GM12878 (cell line): ENCODE data around the gene NAV3.

Experiments used
- ATF7 ChIP-seq: fragments of 450-650 bp; IDR thresholded peaks from 2 replicates; pipeline ENCODE4 v1.6.1; 2016; ENCODE audit warnings: low read depth, mild to moderate bottlenecking
- BACH1 ChIP-seq: fragments of 450-650 bp; IDR thresholded peaks from 2 replicates; pipeline ENCODE4 v1.6.1; 2017; ENCODE audit warnings: mild to moderate bottlenecking, borderline replicate concordance
- EP300 ChIP-seq, 2 experiments: fragments of 150-350 bp in 1 of 2; IDR thresholded peaks; 2 replicates each; pipeline ENCODE4 v1.6.1; 2011 to 2012; ENCODE audit warnings: low read depth in 2 of 2, low read length in 2 of 2, borderline replicate concordance in 1 of 2, improper control_type of control experiment in 1 of 2, inconsistent platforms in 1 of 2; ENCODE audit not compliant: control insufficient read depth in 1 of 2
- ETV6 ChIP-seq, 2 experiments: fragments of 450-650 bp in 1 of 2; IDR thresholded peaks in 1 of 2; conservative IDR thresholded peaks in 1 of 2; 2 replicates each; pipeline ENCODE4 v1.6.1; 2014; ENCODE audit warnings: antibody characterized with exemption in 1 of 2, borderline replicate concordance in 1 of 2, low read depth in 1 of 2, mild to moderate bottlenecking in 1 of 2, moderate library complexity in 1 of 2
- GABPA ChIP-seq: IDR thresholded peaks from 2 replicates; pipeline ENCODE4 v1.6.1; 2014; ENCODE audit warnings: antibody characterized with exemption, low read depth, mild to moderate bottlenecking, inconsistent platforms
- RCOR1 ChIP-seq: conservative IDR thresholded peaks from 2 replicates; pipeline ENCODE4 v1.6.1; 2012; ENCODE audit warnings: low read depth, low read length, improper control_type of control experiment
- RFX5 ChIP-seq: IDR thresholded peaks from 2 replicates; pipeline ENCODE4 v1.6.1; 2011; ENCODE audit warnings: low read depth, low read length, improper control_type of control experiment
- SP1 ChIP-seq: IDR thresholded peaks from one replicate; pipeline ENCODE4 v1.6.1; 2011; ENCODE audit warnings: low read depth, low read length
- SPI1 ChIP-seq: IDR thresholded peaks from 2 replicates; pipeline ENCODE4 v1.6.1; 2011; ENCODE audit warnings: low read depth, mild to moderate bottlenecking, low read length, moderate library complexity, borderline replicate concordance; ENCODE audit not compliant: insufficient read depth
- SRF ChIP-seq, 2 experiments: IDR thresholded peaks; 2 replicates each; pipeline ENCODE4 v1.6.1; 2011; ENCODE audit warnings: low read depth in 2 of 2, low read length in 2 of 2, mild to moderate bottlenecking in 1 of 2, moderate library complexity in 1 of 2
- TAF1 ChIP-seq: IDR thresholded peaks from 2 replicates; pipeline ENCODE4 v1.6.1; 2011; ENCODE audit warnings: mild to moderate bottlenecking, low read depth, low read length, borderline replicate concordance
- ZNF622 ChIP-seq: fragments of 450-650 bp; IDR thresholded peaks from 2 replicates; pipeline ENCODE4 v1.6.1; 2017; ENCODE audit warnings: mild to moderate bottlenecking, inconsistent platforms
- TF ChIP-seq, protein P1 (sequence below), 3 experiments: IDR thresholded peaks in 2 of 3; conservative IDR thresholded peaks in 1 of 3; 2 replicates each; pipeline ENCODE4 v1.5.1; 2011; ENCODE audit warnings: low read depth in 3 of 3, low read length in 3 of 3, mild to moderate bottlenecking in 3 of 3, control low read depth in 2 of 3, moderate library complexity in 2 of 3, inconsistent platforms in 1 of 3, mixed read lengths in 1 of 3; ENCODE audit not compliant: control insufficient read depth in 2 of 3, insufficient read depth in 1 of 3; ENCODE audit errors: extremely low read depth in 1 of 3
- TF ChIP-seq, protein P2 (sequence below): fragments of 450-650 bp; IDR thresholded peaks from 2 replicates; pipeline ENCODE4 v1.6.1; 2017; ENCODE audit warnings: antibody characterized with exemption, mild to moderate bottlenecking, moderate library complexity

DNA sequence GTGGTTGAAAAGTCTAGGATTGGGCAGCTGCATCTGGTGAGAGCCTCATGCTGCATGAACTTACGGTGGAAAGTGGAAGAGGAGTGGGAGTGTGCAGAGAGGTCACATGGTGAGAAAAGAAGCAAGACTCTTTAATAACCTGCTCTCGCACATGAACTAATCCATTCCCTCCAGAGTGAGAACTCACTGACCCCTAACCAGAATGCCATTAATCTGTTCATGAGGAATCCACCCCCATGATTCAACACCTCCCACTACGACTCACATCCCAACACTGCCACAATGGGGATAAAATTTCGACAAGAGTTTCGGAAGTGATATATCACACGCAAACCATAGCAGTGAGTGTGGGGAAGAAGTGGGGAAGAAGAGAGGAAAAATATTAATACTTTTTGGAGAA lies 377.4 kb downstream of the NAV3 start:
- no peak for TF ChIP-seq TAF1
- TF ChIP-seq ETV6 (conservative IDR thresholded peaks at IDR 0.05 in 1 of 2, IDR thresholded peaks at IDR 0.05 in 1 of 2; ENCODE audit: borderline replicate concordance in 1 of 2, low read depth in 1 of 2) = no peak
- no peak for TF ChIP-seq RCOR1
- TF ChIP-seq ZNF622 = no peak
- TF ChIP-seq RFX5 = no peak
- no peak for TF ChIP-seq EP300 (IDR thresholded peaks at IDR 0.05; ENCODE audit: borderline replicate concordance in 1 of 2, control insufficient read depth in 1 of 2, low read depth in 2 of 2, low read length in 2 of 2)
- TF ChIP-seq, protein P1, sequence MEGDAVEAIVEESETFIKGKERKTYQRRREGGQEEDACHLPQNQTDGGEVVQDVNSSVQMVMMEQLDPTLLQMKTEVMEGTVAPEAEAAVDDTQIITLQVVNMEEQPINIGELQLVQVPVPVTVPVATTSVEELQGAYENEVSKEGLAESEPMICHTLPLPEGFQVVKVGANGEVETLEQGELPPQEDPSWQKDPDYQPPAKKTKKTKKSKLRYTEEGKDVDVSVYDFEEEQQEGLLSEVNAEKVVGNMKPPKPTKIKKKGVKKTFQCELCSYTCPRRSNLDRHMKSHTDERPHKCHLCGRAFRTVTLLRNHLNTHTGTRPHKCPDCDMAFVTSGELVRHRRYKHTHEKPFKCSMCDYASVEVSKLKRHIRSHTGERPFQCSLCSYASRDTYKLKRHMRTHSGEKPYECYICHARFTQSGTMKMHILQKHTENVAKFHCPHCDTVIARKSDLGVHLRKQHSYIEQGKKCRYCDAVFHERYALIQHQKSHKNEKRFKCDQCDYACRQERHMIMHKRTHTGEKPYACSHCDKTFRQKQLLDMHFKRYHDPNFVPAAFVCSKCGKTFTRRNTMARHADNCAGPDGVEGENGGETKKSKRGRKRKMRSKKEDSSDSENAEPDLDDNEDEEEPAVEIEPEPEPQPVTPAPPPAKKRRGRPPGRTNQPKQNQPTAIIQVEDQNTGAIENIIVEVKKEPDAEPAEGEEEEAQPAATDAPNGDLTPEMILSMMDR (IDR thresholded peaks at IDR 0.05 in 2 of 3, conservative IDR thresholded peaks at IDR 0.05 in 1 of 3; ENCODE audit: control insufficient read depth in 2 of 3, extremely low read depth in 1 of 3, insufficient read depth in 1 of 3, low read depth in 3 of 3, low read length in 3 of 3) = no peak
- no peak for TF ChIP-seq ATF7
- TF ChIP-seq, protein P2, sequence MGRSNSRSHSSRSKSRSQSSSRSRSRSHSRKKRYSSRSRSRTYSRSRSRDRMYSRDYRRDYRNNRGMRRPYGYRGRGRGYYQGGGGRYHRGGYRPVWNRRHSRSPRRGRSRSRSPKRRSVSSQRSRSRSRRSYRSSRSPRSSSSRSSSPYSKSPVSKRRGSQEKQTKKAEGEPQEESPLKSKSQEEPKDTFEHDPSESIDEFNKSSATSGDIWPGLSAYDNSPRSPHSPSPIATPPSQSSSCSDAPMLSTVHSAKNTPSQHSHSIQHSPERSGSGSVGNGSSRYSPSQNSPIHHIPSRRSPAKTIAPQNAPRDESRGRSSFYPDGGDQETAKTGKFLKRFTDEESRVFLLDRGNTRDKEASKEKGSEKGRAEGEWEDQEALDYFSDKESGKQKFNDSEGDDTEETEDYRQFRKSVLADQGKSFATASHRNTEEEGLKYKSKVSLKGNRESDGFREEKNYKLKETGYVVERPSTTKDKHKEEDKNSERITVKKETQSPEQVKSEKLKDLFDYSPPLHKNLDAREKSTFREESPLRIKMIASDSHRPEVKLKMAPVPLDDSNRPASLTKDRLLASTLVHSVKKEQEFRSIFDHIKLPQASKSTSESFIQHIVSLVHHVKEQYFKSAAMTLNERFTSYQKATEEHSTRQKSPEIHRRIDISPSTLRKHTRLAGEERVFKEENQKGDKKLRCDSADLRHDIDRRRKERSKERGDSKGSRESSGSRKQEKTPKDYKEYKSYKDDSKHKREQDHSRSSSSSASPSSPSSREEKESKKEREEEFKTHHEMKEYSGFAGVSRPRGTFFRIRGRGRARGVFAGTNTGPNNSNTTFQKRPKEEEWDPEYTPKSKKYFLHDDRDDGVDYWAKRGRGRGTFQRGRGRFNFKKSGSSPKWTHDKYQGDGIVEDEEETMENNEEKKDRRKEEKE = no peak
- TF ChIP-seq SRF (IDR thresholded peaks at IDR 0.05; ENCODE audit: low read depth in 2 of 2, low read length in 2 of 2) = no peak
- no peak for TF ChIP-seq BACH1
- no peak for TF ChIP-seq SP1
- TF ChIP-seq GABPA = no peak
- TF ChIP-seq SPI1 = no peak
